ENCODE results near the gene MTG2.

DNA sequence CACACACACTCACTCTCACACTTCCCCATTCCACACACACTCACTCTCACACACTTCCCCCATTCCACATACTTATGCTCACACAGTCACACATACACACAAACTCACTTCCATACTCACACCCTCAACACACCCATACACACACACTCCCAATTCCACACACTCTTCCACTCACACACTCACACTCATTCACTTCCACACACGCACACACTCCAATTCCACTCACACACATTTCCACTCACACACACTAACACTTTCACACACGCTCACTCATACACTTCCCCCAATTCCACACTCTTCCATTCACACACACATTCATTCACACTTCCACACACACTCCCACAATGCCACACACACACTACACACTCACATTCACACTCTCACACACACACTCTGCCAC lies 47.4 kb downstream of the MTG2 start:
- TF ChIP-seq POLR2AphosphoS5 (IDR thresholded peaks at IDR 0.05) (no peak), POLR2A (IDR thresholded peaks at IDR 0.05) (no peak)
- TF ChIP-seq, protein P1, sequence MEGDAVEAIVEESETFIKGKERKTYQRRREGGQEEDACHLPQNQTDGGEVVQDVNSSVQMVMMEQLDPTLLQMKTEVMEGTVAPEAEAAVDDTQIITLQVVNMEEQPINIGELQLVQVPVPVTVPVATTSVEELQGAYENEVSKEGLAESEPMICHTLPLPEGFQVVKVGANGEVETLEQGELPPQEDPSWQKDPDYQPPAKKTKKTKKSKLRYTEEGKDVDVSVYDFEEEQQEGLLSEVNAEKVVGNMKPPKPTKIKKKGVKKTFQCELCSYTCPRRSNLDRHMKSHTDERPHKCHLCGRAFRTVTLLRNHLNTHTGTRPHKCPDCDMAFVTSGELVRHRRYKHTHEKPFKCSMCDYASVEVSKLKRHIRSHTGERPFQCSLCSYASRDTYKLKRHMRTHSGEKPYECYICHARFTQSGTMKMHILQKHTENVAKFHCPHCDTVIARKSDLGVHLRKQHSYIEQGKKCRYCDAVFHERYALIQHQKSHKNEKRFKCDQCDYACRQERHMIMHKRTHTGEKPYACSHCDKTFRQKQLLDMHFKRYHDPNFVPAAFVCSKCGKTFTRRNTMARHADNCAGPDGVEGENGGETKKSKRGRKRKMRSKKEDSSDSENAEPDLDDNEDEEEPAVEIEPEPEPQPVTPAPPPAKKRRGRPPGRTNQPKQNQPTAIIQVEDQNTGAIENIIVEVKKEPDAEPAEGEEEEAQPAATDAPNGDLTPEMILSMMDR (IDR thresholded peaks at IDR 0.05), result no peak
